Testis (tissue), 3 donors: ENCODE data around the gene VEGFA. TPM values are rescaled to one million over a fixed set of nuclear protein-coding genes. Genes with fewer than 3 reads are reported as not detected.

Source experiments
- DNase-seq: peaks from one replicate; pipeline ENCODE4 v3.0.0-alpha.2; 2019
- H3K27ac ChIP-seq, 2 donors: fragments of 200-600 bp; sonication (generic); one replicate each; pipeline ENCODE4 v1.5.1; 2019
- H3K27me3 ChIP-seq: fragments of 200-600 bp; sonication (generic); one replicate; pipeline ENCODE4 v1.5.1; 2019
- H3K36me3 ChIP-seq: fragments of 200-600 bp; sonication (generic); one replicate; pipeline ENCODE4 v1.5.1; 2017; ENCODE audit warnings: low read depth; ENCODE audit errors: missing control alignments
- H3K4me1 ChIP-seq: fragments of 200-600 bp; sonication (generic); one replicate; pipeline ENCODE4 v1.5.1; 2019
- H3K4me3 ChIP-seq, 2 donors: fragments of 200-600 bp; sonication (generic); one replicate each; pipeline ENCODE4 v1.5.1; 2017 to 2019
- H3K9me3 ChIP-seq: fragments of 200-600 bp; sonication (generic); one replicate; pipeline ENCODE4 v1.5.1; 2017
- POLR2A ChIP-seq: fragments of 450-650 bp; IDR thresholded peaks from one replicate; pipeline ENCODE4 v1.6.1; 2017; ENCODE audit warnings: antibody characterized with exemption, mild to moderate bottlenecking, moderate library complexity
- WGBS, 2 donors: methylation state at CpG; one replicate each; pipeline ENCODE4 v1.1.5; 2018; 5-methylcytosine and 5-hydroxymethylcytosine counted together
- intact Hi-C: fragments of 100-400 bp; cut with DNase I; formaldehyde crosslinking; loops from one replicate; pipeline ENCODE4 v1.15.1; 2023; ENCODE audit warnings: low total_unique reads
- polyA plus RNA-seq: library from polyadenylated mRNA; stranded (reverse); fragments of 350-450 nt; fragmentation: Illumina TruSeq; extraction: RNeasy Lipid Tissue Mini Kit (QIAGEN cat#74804); gene quantifications from one replicate; pipeline ENCODE4 v1.2.3, GENCODE V29; 2014; ENCODE audit warnings: low read depth, low replicate concordance; ENCODE audit not compliant: insufficient read depth
- total RNA-seq, 2 donors: library from RNA; depleted of rRNA; stranded (reverse); fragments of >200 nt; gene quantifications; one replicate each; pipeline ENCODE4 v1.2.3, GENCODE V29; 2016
- TF ChIP-seq, protein P1 (sequence below), 3 experiments: fragments of 450-650 bp in 2 of 3; fragments of 200-600 bp in 1 of 3; sonication (generic) in 1 of 3; IDR thresholded peaks; one replicate each; pipeline ENCODE4 v1.5.1; 2016 to 2019; ENCODE audit warnings: antibody characterized with exemption in 3 of 3, mild to moderate bottlenecking in 2 of 3, moderate library complexity in 1 of 3

VEGFA gene
- total and polyA plus RNA-seq, 3 donors from 2014 or later = 6.1 to 15.2 (median 14.9) TPM

DNA sequence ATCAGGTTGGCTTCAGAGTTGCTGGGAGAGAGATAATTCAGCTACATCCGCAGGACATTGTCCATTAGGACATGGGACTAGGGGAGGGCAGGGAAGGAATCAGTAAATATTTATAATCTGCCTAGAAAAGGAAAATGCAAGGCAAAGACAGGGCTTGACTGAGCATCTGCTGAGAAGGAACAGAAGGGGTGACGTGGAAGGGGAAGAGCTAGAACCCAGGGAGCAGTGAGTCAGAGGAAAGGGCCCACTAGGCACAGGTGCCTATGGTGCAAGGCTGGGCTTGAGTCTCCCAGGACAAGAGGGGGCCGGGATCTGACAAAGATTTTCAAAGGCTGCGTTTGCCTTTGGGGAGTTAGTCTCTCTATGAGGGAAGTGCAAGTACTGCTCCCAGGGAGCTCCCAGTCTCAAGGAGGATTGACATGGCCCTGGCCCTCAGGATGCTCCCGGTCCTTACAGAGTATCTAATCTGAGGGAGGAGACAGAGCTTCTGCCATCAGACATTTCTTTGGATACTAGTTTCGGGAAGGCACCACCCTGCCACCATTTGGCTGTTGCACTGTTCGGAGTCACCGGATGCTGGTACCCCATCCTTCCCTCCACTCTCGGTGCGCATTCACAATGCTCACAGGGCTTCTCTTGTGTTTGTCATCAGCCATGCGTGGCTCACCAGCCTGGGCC lies 21.9 kb downstream of the VEGFA start:
- WGBS, 2 donors = 79 to 86% methylated on average over 10 to 11 of the region's 11 CpGs
- TF ChIP-seq, protein P1, sequence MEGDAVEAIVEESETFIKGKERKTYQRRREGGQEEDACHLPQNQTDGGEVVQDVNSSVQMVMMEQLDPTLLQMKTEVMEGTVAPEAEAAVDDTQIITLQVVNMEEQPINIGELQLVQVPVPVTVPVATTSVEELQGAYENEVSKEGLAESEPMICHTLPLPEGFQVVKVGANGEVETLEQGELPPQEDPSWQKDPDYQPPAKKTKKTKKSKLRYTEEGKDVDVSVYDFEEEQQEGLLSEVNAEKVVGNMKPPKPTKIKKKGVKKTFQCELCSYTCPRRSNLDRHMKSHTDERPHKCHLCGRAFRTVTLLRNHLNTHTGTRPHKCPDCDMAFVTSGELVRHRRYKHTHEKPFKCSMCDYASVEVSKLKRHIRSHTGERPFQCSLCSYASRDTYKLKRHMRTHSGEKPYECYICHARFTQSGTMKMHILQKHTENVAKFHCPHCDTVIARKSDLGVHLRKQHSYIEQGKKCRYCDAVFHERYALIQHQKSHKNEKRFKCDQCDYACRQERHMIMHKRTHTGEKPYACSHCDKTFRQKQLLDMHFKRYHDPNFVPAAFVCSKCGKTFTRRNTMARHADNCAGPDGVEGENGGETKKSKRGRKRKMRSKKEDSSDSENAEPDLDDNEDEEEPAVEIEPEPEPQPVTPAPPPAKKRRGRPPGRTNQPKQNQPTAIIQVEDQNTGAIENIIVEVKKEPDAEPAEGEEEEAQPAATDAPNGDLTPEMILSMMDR (IDR thresholded peaks at IDR 0.05) = no peak
- no peak for TF ChIP-seq POLR2A

DNA sequence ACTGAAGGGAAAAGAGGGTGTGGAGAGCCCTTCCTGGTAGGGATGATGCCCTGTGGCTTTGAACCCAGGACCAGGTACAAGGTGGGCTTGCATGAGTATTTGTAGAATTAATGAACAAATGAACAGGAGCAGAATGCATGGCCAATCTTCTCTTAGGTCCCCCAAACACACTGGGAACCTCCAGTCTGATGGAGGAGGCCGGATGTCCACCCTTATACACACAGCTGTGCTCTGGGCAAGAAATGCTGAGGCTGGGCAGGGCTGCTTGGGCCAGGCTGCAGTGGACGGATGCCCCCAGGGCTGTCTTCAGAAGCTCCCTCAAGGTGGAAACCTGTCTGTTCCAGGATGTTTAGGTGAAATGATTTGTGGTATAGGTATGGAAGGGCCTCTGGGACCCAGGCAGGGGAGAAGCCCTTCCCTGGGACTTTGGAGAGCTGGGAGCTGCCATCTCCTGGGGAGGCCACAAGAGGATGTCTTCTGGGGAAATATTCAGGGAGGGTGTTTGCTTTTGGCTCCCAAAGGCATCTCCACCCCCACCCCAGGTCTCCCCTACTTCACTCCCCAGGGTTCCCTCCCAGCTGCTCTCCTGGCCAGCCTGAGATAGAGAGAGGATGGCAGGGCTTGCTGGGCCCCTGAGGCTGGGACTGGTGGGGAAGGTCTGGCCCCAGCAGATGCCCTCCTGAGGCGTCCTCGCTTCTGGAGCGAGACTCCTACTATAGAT lies 23.3 kb downstream of the VEGFA start:
- intact Hi-C loops = no loop called here
- Histone ChIP-seq H3K4me3 (no peak overlapping the region), H3K27ac (no peak overlapping the region)

More for the DNA sequence above, 21.9 kb downstream of the VEGFA start:
- Histone ChIP-seq H3K4me3 (no peak overlapping the region), H3K9me3 (no peaks in the 10 kb centered on the region), H3K36me3 (no peaks in the 10 kb centered on the region), H3K27ac (no peak overlapping the region), H3K27me3 (no peaks in the 10 kb centered on the region), H3K4me1 (no peaks in the 10 kb centered on the region)
- DNase-seq = no peak
- intact Hi-C loops = no loop called here

DNA sequence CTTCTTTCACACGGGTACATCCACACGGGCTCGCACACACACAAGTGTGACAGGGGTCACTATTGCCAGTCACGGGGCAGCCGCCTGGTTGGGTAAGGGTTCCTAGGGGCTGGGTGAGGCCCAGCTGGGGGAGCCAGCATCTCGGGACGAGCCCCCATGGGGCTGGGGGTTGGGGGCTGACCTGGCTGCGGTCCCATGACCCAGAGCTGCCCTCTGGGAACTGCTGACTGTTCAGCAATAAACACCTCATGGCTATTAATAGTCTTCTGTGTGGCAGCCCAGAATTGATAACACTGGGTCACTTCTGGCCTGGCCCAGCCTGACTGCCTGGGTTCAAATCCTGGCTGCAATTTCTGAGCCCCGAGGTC lies 23.8 kb downstream of the VEGFA start:
- no peak overlapping the region for H3K27ac ChIP-seq
- H3K27me3 ChIP-seq = no peaks in the 10 kb centered on the region
- intact Hi-C loops = no loop called here
- no peaks in the 10 kb centered on the region for H3K4me1 ChIP-seq
- TF ChIP-seq, protein P1 (IDR thresholded peaks at IDR 0.05) = no peak
- no peak for TF ChIP-seq POLR2A
- 80 to 85% methylated on average over 9 of the region's 9 CpGs for WGBS, 2 donors
- no peaks in the 10 kb centered on the region for H3K36me3 ChIP-seq
- DNase-seq = no peak
- no peaks in the 10 kb centered on the region for H3K9me3 ChIP-seq
- H3K4me3 ChIP-seq = no peak overlapping the region

More for the DNA sequence above, 23.3 kb downstream of the VEGFA start:
- H3K27me3 ChIP-seq = no peaks in the 10 kb centered on the region
- DNase-seq = no peak
- H3K4me1 ChIP-seq = no peaks in the 10 kb centered on the region
- 76 to 88% methylated on average over 4 to 5 of the region's 5 CpGs for WGBS, 2 donors
- H3K36me3 ChIP-seq = no peaks in the 10 kb centered on the region
- TF ChIP-seq, protein P1 (IDR thresholded peaks at IDR 0.05) = no peak
- no peak for TF ChIP-seq POLR2A
- no peaks in the 10 kb centered on the region for H3K9me3 ChIP-seq

DNA sequence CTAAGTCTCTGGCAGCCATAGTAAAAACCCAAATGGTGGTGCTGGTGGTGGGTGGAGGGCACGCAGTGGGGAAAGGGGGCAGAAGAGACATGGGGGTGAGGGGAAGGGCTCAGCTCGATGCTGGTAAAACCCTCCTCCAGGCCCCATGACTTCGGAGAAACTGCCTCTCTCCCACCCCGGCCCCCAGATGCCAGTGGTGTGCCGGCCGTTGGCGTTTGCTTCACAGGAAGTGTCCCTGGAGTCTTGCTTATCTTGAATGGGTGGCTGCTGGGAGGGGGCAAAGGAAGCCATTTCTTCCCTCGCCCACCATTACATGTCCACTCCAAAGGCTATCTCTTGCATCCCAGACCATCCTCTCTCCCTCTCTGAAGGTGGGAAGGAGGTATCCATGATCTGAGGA lies 25.4 kb downstream of the VEGFA start:
- no peak for DNase-seq
- no peaks in the 10 kb centered on the region for H3K9me3 ChIP-seq
- intact Hi-C loops = no loop called here
- H3K4me3 ChIP-seq = no peak overlapping the region
- H3K4me1 ChIP-seq = no peaks in the 10 kb centered on the region
- no peaks in the 10 kb centered on the region for H3K36me3 ChIP-seq
- H3K27ac ChIP-seq = no peak overlapping the region
- TF ChIP-seq, protein P1 (IDR thresholded peaks at IDR 0.05) = no peak
- no peak for TF ChIP-seq POLR2A
- WGBS, 2 donors = 88 to 99% methylated on average over 8 of the region's 8 CpGs
- no peaks in the 10 kb centered on the region for H3K27me3 ChIP-seq
